Activated CD4-positive, CD25-positive, alpha-beta regulatory T cell treated with anti-CD3 and anti-CD28 coated beads, Interleukin-2, amount 50 U/mL, for 24 hours (primary cell): ENCODE measurements around the gene SSNA1.

ENCODE experiments used
- ATAC-seq, 2 donors: fragments of 150-1000 bp; cut with Tn5 transposase; one replicate each; pipeline ENCODE4 v1.10.0; 2021; ENCODE audit warnings: mild to moderate bottlenecking in 1 of 2, moderate library complexity in 1 of 2

Gene SSNA1

GRCh38 chr9:137201205-137201868 lies 12.9 kb downstream of the SSNA1 start:
- ATAC-seq = no peak

DNA sequence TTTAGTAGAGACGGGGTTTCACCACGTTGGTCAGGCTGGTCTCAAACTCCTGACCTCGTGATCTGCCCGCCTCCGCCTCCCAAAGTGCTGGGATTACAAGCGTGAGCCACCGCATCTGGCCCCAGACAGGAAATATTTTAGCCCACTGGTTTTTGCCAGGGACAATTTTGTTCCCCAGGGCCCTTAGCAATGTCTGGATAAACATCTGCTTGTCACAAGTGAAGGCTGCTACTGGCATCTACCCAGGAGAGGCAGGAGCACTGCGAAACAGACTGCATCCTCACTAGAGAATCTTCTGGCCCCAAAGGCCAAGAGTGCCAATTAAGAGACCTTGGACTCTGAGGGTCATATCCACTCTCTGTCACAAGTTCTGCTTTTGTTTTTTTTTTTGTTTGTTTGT lies 14.5 kb downstream of the SSNA1 start:
- ATAC-seq = no peak

- no peak for ATAC-seq
Observed at GRCh38 chr9:137204731-137205125, 16.3 kb downstream of the SSNA1 start.

DNA sequence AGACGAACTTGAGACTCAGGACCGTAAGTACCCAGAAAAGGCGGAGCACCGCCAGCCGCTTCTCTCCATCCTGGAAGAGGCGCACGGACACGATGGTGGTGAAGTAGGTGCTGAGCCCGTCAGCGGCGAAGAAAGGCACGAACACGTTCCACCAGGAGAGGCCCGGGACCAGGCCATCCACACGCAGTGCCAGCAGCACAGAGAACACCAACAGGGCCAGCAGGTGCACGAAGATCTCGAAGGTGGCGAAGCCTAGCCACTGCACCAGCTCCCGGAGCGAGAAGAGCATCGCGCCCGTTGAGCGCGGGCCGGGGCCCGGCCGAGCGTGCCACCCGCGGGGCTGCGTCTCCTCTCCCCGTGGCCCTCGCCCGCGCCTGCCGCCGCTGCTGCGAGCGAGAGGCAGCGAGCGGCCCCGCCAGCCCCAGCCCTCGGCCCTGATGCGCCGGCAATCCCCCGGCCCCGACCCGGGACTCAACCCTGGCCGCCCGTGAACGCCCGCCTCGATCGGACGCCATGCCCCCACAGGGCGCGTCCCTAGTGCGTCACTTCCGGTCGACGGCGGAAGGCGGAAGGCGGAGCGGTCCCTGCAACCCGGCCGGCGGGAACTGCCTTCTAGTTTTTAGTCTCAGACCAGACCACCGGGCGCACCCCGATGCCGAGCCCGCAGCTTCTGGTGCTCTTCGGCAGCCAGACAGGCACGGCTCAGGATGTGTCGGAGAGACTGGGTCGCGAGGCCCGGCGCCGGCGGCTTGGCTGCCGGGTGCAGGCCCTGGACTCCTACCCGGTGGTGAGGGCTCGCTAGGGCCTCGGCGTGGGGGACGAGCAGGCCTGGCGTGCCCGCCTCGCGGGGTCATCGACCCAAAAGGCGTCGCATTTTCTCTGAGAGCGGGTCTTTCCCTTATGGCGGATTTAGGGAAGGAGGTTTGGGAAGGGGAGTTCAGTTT lies 16.9 kb downstream of the SSNA1 start, which contains the start of the genes NDOR1 and TMEM203:
TSS of gene NDOR1 (plus strand) at position 575 of the 944 bp plus-strand sequence. CDS start at position 653, 78 bp downstream.
TSS of gene TMEM203 (minus strand) at position 523 of the 944 bp plus-strand sequence. CDS start at position 289, 234 bp downstream.
- peak; percentile 45 to 61 for ATAC-seq

DNA sequence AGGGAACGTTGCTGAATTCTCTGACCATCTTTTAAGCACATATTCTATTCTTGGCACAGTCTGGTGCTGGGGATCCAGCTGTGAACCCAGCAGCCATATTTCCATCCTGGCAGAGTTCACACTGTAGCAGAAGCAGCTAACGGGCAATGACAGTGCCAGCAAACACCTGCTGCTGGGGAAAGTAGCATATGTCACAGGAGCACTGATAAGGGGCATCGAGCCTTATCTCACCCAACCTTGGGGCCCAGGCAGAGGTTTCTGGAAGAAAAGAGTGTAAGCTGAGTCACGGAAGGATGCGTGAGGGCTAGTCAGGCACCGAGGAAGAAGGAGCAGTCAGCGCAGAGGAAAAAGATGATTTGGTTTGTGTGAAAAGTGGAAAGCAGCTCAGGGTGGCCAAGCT lies 18.1 kb downstream of the SSNA1 start:
- ATAC-seq = no peak

DNA sequence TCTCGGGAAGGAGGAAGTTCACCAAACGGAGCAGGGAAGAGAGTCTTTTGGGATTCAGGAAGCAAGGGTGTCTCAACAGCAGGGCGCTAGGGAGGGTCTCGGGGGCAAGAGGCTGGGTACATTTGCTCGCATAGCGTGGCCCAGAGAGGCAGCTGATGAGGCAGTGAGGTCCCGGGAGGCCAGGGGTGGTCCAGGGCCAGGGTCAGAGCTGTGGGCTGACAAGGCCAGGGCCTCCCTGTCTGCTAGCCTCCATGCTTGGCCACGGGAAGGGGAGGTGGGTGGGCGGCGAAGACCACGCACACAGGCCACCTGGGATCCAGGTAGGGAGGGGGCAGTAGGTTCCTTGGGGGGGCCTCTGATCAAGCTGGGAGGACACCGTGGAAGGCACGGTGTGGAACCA lies 23.1 kb downstream of the SSNA1 start:
- no peak for ATAC-seq

- ATAC-seq = no peak
Observed at GRCh38 chr9:137212520-137212919, 24.0 kb downstream of the SSNA1 start.

DNA sequence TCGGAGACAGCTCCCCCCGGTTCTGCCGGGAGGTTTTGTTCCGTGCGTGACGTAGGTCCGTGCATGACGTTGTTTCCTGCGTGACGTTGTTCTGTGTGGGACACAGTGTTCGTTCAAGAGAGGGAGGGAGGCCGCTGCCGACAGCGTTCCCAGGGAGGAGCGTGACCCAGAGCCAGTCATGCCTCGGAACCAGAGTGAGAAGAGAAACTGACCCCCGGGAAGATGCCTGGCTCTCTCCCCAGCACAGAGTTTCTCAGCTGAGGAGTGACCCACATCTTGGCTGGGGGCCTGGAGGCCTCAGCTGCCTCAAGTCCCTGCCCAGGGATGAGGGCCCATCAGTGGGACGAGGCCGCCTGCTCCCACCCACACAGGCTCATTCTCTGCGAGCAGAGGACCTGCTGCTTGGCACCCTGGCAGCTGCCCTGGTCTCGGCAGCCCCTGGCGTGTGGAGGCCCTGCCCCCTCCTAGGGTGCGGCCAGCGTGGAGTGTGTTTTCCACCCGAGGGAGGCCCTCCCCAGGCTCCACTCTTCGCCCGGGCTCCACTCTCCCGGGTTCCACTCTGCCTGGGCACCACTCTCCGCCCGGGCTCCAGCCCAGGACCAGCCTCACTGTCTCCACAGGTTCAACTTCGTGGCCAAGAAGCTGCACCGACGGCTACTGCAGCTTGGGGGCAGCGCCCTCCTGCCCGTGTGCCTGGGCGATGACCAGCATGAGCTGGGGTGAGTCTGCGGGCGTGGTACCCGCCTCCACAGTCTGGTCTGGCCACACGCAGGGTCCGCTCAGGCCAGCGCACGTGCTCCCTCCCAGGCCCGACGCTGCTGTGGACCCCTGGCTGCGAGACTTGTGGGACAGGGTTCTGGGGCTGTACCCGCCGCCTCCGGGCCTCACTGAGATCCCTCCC lies 24.9 kb downstream of the SSNA1 start:
- ATAC-seq = no peak

DNA sequence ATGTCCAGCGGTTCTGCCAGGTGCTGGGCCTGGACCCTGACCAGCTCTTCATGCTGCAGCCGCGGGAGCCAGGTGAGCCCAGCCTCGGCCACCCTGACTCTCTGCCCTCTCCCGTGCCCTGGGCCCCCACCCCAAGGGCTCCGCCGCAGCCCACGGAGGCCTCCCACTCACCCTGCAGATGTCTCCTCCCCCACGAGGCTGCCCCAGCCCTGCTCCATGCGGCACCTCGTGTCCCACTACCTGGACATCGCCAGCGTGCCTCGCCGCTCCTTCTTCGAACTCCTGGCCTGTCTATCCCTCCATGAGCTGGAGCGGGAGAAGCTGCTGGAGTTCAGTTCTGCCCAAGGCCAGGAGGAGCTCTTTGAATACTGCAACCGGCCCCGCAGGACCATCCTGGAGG lies 26.1 kb downstream of the SSNA1 start:
- ATAC-seq = no peak

DNA sequence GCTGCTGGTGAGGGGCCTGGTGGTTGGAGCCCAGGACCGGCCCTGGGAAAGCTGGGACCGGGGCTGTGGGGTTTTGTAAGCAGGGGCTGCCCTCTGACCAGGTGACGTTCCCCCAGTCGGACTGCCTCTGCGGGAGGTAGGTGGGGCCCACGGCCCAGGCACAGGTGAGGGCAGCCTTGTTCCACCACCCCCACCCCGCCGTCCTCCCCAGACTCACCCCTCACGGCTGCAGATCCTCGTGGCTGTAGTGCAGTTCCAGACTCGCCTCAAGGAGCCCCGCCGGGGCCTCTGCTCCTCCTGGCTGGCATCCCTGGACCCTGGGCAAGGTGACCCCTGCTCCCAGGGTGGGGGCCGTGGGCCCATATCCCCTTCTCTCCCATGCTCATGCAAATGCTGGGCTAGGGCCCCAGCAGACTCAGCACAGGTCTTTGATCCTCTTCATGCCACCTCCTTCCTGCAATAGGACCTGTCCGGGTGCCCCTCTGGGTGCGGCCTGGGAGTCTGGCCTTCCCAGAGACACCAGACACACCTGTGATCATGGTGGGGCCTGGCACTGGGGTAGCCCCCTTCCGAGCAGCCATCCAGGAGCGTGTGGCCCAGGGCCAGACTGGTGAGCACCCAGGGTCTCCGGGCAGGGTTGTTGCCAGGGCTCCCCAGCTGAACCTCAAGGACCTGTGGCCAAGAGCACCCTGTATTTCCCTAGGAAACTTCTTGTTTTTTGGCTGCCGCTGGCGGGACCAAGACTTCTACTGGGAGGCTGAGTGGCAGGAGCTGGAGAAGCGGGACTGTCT lies 26.9 kb downstream of the SSNA1 start:
- no peak for ATAC-seq

DNA sequence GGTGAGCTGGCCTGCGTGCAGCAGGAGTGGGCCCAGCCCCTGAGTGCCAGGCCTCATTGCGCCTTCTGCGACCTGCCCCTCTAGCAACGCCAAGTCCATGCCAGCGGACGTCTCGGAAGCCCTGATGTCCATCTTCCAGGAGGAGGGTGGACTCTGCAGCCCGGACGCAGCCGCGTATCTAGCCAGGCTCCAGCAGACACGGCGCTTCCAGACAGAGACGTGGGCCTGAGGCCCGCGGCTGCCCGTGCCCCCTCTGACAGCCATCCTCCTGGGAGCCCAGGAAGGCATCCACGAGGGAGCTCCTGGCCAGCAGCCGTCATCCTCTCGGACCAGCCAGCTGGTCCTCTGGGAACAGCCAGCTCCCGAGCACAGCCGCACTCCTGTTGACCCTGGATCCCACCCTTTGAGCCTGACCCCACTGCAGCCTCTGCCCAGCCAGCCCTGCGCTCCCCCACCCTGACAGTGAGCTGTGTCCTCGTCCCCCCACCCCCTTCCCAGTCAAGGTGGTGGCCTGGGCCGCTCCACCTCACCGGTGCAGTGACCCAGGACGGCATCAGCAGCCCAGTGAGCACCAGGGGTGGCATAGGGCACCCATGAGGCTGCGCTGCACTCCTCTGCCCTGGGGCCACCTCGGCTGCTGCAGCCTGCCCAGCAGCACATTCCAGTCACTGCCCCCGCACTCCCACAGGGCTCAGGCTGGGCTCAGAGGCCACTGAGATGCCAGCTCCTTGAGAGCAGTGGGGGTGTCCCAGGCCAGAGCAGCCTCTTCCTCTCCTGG lies 27.9 kb downstream of the SSNA1 start:
- ATAC-seq = no peak

DNA sequence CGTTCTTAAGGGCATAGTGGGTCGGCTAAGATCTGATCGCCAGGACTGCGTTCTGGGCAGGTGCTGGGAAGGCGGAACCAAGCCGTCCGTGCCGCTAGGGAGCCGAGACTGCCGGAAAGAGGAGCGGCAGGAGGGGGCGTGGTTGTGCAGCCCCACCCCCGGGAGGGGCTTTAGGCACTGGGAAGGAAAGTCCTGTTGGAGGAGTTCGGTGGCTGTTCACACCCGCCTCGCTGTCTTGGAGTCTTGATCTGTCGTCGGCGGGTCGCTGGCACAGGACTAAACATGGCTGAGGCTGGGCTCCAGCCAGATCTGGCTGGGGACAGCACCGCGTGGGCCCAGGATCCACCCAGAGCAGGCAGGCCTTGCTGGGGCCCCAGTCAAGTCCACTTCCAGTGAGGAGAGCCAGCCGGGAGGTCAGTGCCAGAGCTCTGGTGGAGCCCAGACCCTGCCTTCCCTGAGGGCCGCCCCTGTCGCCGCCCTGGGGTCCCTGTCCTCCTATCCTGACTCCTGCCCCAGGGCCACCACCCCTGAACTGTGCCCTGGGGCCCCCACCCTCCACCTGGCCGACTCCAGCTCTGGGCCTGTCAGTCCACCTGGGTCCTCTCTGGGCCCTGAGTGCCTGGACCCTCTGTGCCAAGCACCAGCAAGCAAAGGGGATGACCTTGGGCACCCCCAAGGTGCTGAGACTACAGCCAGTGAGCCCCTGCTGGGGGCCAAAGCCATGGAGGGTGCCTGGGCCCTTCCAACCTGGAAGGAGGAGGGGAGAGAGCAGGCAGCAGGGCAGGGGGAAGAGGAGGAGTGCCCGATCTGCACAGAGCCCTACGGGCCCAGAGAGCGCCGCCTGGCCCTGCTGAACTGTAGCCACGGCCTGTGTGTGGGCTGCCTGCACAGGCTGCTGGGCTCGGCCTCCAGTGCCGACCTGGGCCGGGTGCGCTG lies 29.1 kb downstream of the SSNA1 start:
- no peak for ATAC-seq

DNA sequence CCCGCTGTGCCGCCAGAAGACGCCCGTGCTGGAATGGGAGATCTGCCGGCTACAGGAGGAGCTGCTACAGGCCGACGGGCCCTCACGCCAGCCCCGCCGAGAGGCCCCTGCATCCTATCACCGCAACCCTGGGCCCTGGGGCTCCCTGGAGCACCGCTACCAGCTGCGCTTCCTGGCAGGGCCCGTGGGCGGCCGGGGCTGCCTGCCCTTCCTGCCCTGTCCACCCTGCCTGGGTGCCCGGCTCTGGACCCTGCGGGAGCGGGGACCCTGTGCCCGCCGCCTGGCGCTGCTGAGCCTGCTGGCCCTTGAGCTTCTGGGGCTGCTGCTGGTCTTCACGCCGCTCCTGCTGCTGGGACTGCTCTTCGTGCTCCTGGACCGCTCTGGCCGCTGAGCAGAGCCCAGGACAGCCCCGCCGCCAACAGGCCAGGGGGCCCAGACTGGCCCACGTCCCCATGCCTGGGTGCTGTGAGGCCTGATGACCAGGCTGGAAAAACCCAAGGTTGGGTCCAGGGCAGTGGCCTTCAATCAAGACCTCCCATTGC lies 29.8 kb downstream of the SSNA1 start:
- no peak for ATAC-seq

DNA sequence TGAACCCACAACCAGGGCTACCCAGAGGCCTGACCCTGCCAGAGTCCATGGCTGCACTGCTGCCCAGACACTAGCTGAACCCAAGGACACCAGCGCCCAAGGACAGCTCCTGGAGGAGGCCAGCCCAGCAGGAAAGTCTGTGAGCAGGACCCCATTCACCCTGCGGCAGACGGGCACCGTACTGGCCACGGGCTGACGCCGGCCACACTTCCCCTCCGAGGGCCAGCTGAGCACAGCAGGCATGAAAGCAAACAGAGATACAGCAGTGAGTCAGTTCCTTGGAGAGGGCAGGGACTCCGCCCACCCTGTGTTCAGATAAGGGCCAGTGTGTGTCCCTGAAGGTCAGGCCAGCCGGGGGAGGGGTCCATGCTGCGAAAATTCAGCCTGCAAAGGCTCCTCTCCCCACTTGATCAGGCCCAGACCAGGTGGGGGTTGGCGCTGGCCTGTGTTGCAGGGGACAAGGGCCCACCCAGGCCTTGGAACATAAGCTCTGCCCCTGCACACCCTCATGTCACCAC lies 30.3 kb downstream of the SSNA1 start:
- ATAC-seq = no peak

DNA sequence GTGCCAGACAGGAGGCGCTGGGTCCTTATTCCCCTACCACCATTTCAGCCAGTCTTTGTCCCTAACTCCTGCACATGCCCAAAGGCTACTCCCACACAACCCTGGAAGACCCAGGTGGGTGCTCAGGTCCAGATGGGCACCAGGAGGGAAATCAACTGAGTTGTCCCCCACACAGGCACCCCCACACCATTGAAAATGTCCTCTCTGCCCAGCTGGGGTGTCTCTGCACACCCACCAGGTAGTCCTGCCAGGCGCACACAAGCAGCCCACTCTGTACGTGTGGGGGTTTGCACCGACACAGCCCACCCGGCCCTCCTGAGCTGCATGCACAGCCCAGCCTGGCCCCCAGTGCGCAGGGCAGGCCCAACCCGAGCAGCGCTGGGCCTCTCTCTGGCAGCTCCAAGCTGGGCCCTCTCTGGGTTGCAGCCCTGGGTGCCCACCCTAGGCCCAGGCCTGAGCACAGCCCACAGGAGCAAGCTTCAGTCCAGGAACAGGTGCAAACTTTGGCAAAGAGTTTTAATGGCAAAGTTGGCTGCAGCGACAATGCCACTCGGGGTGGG lies 31.4 kb downstream of the SSNA1 start:
- no peak for ATAC-seq

GRCh38 chr9:137220317-137221094 lies 32.0 kb downstream of the SSNA1 start:
- ATAC-seq = no peak

DNA sequence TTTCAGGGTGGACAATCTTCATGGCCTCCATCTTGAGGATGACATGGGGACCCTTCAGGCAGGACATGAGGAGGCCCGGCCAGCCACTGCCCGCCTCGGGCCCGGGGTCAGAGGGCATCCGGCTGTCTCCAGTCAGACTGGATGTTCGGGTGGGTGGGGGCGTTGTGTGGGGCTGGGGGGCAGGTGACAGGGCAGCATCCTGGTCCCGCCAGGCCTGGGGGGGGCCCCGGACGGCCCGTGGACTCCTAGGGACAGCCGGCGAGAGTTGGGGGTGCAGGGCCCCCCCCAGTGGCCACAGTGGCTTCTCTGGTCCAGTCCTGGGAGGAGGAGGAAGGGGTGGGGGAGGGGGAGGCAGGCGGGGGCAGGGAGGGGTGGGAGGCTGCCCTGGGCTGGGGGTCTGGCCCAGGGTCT lies 32.6 kb downstream of the SSNA1 start:
- ATAC-seq = no peak

- ATAC-seq = no peak
Observed at GRCh38 chr9:137221506-137222111, 33.1 kb downstream of the SSNA1 start.
